ENCODE data around the gene NPPC.

DNA sequence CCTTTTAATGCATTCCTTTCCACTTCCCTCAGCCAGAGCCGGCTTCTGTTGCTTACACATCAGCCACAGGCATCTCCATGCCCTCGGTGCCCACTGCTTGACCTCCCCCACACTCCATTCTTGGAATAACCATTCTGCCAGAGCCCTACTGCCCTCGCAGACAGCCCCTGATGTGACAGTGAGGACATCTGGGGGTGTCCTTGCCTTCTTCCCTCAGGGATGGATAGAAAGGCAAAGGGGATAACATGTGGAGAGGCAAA, 6.4 kb upstream of the NPPC start:
- TF ChIP-seq CTCF (conservative IDR thresholded peaks at IDR 0.05) (no peak), EZH2 (IDR thresholded peaks at IDR 0.05; ENCODE audit: low read depth) (no peak)

Data from PC-9 (cell line).